HG03025 (cell line): ENCODE results near the gene NECTIN2.
A peak's percentile ranks its signal among the peaks of the same experiment; 100 is the strongest.
"Not testable (repeated sequence)": the region's sequence is repeated elsewhere in the genome, so short reads cannot be mapped to it uniquely, and the experiment has no call there.

Experiments
- ATAC-seq: cut with Tn5 transposase; IDR thresholded peaks from one replicate; pipeline ENCODE4 v1.9.1; 2021; ENCODE audit warnings: mild to moderate bottlenecking, moderate library complexity; ENCODE audit not compliant: unreplicated experiment, low FRiP score

The NECTIN2 gene

GRCh38 chr19:44904426-44904994, 58.4 kb downstream of the NECTIN2 start:
- no peak for ATAC-seq

GRCh38 chr19:44905437-44906160, 59.5 kb downstream of the NECTIN2 start, which contains the start of gene APOE:
APOE (plus strand) TSS chr19:44905796; CDS start chr19:44906625, 829 bp downstream.
- ATAC-seq, result no peak

- ATAC-seq, result no peak
These were observed 61.5 kb downstream of the NECTIN2 start for GRCh38 chr19:44907613-44908012.

DNA sequence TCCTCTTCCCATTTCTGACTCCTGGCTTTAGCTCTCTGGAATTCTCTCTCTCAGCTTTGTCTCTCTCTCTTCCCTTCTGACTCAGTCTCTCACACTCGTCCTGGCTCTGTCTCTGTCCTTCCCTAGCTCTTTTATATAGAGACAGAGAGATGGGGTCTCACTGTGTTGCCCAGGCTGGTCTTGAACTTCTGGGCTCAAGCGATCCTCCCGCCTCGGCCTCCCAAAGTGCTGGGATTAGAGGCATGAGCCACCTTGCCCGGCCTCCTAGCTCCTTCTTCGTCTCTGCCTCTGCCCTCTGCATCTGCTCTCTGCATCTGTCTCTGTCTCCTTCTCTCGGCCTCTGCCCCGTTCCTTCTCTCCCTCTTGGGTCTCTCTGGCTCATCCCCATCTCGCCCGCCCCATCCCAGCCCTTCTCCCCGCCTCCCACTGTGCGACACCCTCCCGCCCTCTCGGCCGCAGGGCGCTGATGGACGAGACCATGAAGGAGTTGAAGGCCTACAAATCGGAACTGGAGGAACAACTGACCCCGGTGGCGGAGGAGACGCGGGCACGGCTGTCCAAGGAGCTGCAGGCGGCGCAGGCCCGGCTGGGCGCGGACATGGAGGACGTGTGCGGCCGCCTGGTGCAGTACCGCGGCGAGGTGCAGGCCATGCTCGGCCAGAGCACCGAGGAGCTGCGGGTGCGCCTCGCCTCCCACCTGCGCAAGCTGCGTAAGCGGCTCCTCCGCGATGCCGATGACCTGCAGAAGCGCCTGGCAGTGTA, 62.2 kb downstream of the NECTIN2 start:
- no peak for ATAC-seq

DNA sequence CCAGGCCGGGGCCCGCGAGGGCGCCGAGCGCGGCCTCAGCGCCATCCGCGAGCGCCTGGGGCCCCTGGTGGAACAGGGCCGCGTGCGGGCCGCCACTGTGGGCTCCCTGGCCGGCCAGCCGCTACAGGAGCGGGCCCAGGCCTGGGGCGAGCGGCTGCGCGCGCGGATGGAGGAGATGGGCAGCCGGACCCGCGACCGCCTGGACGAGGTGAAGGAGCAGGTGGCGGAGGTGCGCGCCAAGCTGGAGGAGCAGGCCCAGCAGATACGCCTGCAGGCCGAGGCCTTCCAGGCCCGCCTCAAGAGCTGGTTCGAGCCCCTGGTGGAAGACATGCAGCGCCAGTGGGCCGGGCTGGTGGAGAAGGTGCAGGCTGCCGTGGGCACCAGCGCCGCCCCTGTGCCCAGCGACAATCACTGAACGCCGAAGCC, 62.8 kb downstream of the NECTIN2 start:
- ATAC-seq, result no peak

GRCh38 chr19:44909775-44910174, 63.7 kb downstream of the NECTIN2 start:
- no peak for ATAC-seq

DNA sequence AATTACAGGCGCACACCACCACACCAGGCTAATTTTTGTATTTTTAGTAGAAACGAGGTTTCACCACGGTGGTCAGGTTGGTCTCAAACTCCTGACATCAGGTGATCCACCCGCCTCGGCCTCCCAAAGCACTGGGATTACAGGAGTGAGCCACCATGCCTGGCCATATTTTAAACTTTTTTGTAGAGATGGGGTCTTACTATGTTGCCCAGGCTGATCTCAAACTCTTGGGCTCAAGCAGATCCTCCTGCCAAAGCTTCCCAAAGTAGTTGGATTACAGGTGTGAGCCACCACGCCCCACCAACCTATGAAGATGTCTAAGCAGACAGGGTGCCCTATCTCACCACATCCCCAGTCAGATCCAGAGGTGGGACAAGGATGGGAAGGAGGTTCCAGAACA, 65.8 kb downstream of the NECTIN2 start:
- not testable (repeated sequence) for ATAC-seq

GRCh38 chr19:44912854-44913253, 66.8 kb downstream of the NECTIN2 start:
- ATAC-seq, result no peak

GRCh38 chr19:44913512-44914432, 67.7 kb downstream of the NECTIN2 start:
- not testable (repeated sequence) for ATAC-seq

DNA sequence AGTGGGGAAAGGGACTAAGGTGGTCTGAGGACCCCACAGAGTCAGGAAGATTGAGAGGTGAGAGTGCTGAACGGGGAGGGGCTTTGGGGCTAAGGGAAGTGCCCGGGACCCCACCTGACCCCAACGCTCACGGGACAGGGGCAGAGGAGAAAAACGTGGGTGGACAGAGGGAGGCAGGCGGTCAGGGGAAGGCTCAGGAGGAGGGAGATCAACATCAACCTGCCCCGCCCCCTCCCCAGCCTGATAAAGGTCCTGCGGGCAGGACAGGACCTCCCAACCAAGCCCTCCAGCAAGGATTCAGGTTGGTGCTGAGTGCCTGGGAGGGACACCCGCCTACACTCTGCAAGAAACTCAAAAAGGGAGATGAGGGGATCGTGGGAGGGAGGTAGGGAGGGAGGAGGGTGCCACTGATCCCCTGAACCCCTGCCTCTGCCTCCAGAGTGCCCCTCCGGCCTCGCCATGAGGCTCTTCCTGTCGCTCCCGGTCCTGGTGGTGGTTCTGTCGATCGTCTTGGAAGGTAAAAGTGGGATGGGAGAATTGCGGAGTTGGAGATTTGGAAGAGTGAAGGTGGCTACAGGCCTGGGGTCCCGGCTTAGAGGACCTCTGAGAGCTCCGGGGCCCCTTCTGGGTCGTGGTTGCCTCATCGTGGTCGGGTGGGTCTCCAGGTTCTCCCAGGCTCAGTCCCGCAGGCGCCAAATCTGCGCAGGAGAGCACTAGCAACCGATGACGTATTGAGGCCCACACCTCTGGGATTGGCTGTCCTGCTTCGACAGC, 68.5 kb downstream of the NECTIN2 start, which contains the start of gene APOC1:
Gene APOC1 (plus strand): TSS at position 176 of the 774 bp plus-strand sequence. CDS start 284 bp downstream, at position 460.
- ATAC-seq, result peak; percentile 89

DNA sequence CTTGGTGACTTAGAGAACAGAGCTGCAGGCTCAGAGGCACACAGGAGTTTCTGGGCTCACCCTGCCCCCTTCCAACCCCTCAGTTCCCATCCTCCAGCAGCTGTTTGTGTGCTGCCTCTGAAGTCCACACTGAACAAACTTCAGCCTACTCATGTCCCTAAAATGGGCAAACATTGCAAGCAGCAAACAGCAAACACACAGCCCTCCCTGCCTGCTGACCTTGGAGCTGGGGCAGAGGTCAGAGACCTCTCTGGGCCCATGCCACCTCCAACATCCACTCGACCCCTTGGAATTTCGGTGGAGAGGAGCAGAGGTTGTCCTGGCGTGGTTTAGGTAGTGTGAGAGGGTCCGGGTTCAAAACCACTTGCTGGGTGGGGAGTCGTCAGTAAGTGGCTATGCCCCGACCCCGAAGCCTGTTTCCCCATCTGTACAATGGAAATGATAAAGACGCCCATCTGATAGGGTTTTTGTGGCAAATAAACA, 78.2 kb downstream of the NECTIN2 start:
- no peak for ATAC-seq

DNA sequence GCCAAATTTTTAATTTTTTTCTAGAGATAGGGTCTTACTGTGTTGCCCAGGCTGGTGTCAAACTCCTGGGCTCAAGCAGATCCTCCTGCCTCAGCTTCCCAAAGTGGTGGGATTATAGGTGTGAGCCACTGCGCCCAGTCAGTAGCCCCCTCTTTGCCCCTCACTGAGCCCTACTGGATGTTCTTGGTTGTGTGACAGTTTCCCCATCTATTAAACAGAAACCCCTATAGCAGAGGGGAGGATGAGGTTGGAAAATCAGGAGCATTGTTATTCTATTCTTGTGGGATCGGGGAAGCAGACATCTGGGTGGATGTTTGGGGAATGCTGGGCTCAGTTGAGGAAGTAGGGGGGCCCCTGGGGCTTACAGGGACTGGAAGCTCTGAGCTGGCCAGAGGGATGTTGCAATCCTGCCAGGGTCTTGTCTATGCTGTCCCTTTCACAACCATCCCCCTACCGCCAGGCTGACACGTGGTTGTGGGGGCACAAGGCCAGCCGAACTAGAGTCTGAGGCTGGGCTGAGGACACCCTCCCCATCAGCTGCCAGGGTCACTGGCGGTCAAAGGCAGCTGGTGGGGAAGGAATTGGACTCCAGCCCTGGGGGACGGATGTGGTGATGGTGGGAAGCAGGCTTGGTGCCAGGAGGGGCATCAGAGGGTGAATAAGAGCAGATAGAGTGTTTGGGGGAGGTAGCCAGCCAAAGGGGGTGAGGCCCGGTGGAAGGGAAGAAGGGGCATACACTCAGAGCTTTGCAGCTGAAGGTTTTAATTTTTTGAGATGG, 79.2 kb downstream of the NECTIN2 start:
- no peak for ATAC-seq

GRCh38 chr19:44926245-44927077, 80.4 kb downstream of the NECTIN2 start:
- not testable (repeated sequence) for ATAC-seq

DNA sequence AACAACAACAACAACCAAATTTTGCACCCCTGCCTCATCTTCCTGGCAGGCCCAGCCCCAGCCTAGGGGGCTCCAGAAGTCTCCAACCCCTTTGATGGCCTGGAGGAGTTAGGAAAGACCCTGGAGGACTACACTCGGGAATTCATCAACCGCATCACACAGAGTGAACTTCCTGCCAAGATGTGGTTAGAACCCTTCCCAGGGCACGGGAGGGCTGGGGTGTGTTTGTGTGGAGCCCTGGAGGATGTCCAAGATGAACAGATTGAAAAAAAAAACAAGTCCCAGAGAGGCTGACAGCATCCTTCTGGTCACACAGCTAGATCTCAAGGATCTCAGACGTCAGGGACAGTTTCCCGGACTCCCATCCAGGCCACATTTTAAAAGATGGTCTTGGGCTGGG, 81.6 kb downstream of the NECTIN2 start:
- no peak for ATAC-seq

- no peak for ATAC-seq
These were observed 84.0 kb downstream of the NECTIN2 start for GRCh38 chr19:44930088-44930487.

DNA sequence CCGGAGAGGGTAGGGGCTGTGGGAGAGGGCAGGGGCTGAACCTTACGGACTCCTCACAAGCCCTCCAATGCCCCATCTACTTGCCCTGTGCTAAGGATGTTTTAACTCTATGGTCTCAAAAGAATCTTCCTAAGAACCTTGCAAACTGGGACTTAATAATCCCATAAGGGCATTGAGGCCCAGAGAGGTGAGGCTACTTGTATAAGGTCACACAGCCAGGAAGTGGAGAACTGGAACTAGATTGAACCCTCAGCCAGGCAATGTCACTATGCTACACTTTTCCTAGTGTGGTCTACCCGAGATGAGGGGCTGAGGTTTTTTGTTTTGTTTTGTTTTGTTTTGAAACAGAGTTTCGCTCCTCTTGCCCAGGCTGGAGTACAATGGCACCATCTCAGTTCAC, 85.4 kb downstream of the NECTIN2 start:
- no peak for ATAC-seq
